ENCODE results near the gene MACROH2A1.

MACROH2A1 gene

DNA sequence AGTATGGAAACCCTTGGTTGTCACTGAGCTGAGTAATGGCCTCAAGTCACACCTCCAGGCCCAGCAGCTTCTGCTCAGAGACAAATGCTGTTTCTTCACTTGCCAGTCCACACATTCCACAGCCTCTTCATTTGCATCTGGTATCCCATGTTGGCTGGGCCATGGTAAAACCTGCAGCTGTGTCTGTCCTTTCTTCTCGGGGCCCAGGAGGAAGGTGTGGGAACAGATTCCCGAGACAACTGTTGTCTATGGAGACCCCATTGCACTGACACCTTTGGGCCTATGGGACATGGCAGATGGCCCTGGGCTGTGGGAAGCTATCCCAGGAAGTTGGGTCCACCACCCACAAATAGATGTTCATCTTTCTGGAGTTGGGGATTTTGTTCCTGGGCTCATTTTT, 85.1 kb downstream of the MACROH2A1 start:
- no peaks in the 10 kb centered on the region for H3K36me3 ChIP-seq (ENCODE audit: control insufficient read depth in 1 of 2, insufficient read depth in 2 of 2, low read length in 2 of 2)
- no peaks in the 10 kb centered on the region for H3K9me3 ChIP-seq (ENCODE audit: control insufficient read depth in 1 of 2, low read length in 2 of 2)
- H3K27ac ChIP-seq (ENCODE audit: low read length): no peak overlapping the region
- no peak overlapping the region for H3K4me3 ChIP-seq (ENCODE audit: low read depth in 1 of 2, low read length in 2 of 2)
- H3K27me3 ChIP-seq (ENCODE audit: low read depth, low read length): no peaks in the 10 kb centered on the region
- H3K4me1 ChIP-seq (ENCODE audit: control insufficient read depth in 1 of 2, insufficient read depth in 2 of 2, low read length in 2 of 2): no peaks in the 10 kb centered on the region

DNA sequence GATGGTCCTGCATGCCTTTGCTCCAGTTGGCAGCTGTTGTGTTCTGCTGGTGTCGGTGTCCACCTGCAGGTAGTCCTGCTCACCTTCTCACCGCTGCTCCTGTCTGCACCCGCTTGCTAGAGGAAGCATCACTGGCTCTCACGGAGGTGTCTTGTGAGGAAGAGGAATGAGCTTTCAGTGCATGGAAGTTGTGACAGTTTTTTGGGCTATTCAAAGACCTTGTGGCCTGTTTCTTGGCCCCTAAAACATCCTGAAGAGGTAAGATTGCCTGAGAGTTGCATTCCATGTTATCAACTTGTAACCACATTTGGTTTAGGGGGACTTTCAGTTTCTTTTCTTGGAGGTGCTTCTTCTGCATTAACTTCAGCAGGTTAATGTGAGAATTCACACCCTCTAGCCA, 85.6 kb downstream of the MACROH2A1 start:
- H3K27me3 ChIP-seq (ENCODE audit: low read depth, low read length): no peaks in the 10 kb centered on the region
- H3K4me1 ChIP-seq (ENCODE audit: control insufficient read depth in 1 of 2, insufficient read depth in 2 of 2, low read length in 2 of 2): no peaks in the 10 kb centered on the region
- H3K9me3 ChIP-seq (ENCODE audit: control insufficient read depth in 1 of 2, low read length in 2 of 2): no peaks in the 10 kb centered on the region
- no peaks in the 10 kb centered on the region for H3K36me3 ChIP-seq (ENCODE audit: control insufficient read depth in 1 of 2, insufficient read depth in 2 of 2, low read length in 2 of 2)
- H3K27ac ChIP-seq (ENCODE audit: low read length): no peak overlapping the region
- no peak overlapping the region for H3K4me3 ChIP-seq (ENCODE audit: low read depth in 1 of 2, low read length in 2 of 2)

DNA sequence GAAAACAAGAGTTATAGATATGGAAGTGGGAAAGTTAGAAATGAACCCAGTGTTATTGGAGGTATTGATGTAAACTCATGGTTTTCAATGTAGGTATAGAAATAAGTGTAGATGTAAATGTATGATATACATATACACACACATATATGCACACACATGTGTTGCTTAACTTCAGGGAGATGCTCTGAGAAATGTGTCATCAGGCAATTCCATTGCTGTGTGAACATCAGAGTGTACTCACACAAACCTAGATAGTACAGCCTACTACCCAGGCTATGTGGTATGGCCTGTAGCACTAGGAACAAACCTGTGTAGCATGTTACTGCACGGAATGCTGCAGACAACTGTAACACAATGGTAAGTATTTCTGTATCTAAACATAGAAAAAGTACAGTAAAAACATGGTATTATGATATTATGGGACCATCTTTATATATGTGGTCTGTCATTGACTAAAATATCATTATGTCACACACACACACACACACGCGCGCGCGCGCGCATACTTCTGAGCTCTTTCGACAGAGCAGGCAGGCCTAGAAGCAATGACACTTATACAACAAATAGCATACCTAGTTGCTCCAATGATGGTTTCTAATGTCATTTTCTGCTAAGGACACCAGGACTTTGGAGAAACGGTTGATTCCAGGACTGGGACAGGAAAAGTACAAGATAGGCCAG, 86.6 kb downstream of the MACROH2A1 start:
- no peaks in the 10 kb centered on the region for H3K27me3 ChIP-seq (ENCODE audit: low read depth, low read length)
- no peaks in the 10 kb centered on the region for H3K36me3 ChIP-seq (ENCODE audit: control insufficient read depth in 1 of 2, insufficient read depth in 2 of 2, low read length in 2 of 2)
- no peaks in the 10 kb centered on the region for H3K9me3 ChIP-seq (ENCODE audit: control insufficient read depth in 1 of 2, low read length in 2 of 2)
- no peaks in the 10 kb centered on the region for H3K4me1 ChIP-seq (ENCODE audit: control insufficient read depth in 1 of 2, insufficient read depth in 2 of 2, low read length in 2 of 2)
- no peak overlapping the region for H3K27ac ChIP-seq (ENCODE audit: low read length)
- H3K4me3 ChIP-seq (ENCODE audit: low read depth in 1 of 2, low read length in 2 of 2): no peak overlapping the region

DNA sequence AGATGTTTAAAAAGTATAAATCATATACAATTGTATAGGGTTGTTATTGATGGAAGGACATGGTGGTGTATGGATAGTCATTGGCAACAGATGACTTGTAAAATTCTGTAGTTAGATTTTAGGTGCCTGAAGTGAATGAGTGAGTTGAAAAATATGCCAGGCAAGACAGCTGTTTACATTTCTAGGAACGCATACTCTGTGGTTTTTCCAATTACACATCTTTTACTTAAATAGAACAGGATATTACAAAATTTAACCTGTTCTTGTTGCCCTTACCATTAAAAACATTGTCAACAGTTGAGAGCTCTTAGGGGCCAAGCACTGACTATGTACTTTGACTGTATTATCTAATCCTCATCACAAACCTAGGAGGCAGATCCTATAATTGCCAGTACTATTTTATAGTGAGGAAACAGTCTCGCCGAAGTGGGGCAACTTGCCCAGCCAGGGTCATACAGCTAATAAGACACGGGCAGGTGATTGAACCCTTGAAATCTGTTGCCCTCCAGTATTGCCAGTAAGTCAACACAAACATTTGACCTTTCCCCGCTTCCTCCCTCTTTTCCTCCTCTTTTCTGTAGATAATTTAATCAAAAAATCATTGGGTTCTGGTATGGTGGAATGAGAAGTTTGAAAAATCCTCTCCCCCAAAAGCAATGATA, 88.6 kb downstream of the MACROH2A1 start:
- Histone ChIP-seq H3K9me3 (ENCODE audit: control insufficient read depth in 1 of 2, low read length in 2 of 2) (no peaks in the 10 kb centered on the region), H3K4me1 (ENCODE audit: control insufficient read depth in 1 of 2, insufficient read depth in 2 of 2, low read length in 2 of 2) (no peaks in the 10 kb centered on the region), H3K27me3 (ENCODE audit: low read depth, low read length) (no peaks in the 10 kb centered on the region), H3K36me3 (ENCODE audit: control insufficient read depth in 1 of 2, insufficient read depth in 2 of 2, low read length in 2 of 2) (no peaks in the 10 kb centered on the region), H3K4me3 (ENCODE audit: low read depth in 1 of 2, low read length in 2 of 2) (no peak overlapping the region), H3K27ac (ENCODE audit: low read length) (no peak overlapping the region)

DNA sequence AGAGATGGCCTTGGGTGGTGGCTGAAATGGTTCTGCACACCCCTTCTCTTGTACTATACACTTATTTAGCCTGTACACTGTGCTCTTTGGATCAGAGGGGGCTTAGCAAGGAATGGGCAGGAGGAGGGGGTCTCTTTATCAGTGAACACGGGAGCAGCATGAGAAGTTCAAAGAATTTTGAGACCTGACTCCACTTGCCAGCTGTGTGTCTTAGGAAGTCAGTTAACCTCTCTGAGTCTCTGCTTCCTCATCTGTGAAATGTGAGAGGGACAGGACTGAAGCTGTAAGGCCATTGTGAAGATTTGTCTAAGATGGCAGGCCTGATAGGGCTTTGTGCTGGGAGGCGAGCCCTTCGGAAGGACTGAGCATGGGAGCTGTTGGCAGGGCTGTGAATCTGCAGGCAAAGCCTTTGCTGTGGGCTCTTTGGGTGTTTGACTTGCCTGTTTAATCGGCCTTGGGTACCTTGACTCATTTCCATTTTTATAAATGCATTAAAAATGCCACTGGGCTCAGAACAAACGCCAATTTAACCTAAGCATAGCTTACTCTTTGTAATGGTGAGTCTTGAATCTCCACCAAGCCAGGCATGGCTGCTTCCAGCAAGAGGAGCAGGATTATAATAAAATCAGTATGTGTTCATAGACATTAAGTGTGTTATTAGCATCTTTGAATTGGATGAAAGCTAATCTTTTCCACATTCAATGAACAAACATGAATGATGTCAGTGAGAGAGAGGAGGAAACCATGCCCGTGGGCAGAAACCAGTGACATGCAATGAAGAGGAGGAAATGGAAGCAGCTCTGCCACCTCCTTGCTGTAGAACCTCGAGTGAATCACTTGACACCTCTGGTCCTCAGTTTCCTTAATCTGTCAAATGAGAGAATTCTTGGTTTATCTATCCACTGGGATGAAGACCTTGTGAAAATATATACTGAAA, 89.4 kb downstream of the MACROH2A1 start:
- Histone ChIP-seq H3K27me3 (ENCODE audit: low read depth, low read length) (no peaks in the 10 kb centered on the region), H3K36me3 (ENCODE audit: control insufficient read depth in 1 of 2, insufficient read depth in 2 of 2, low read length in 2 of 2) (no peaks in the 10 kb centered on the region), H3K4me1 (ENCODE audit: control insufficient read depth in 1 of 2, insufficient read depth in 2 of 2, low read length in 2 of 2) (no peaks in the 10 kb centered on the region), H3K4me3 (ENCODE audit: low read depth in 1 of 2, low read length in 2 of 2) (no peak overlapping the region), H3K9me3 (ENCODE audit: control insufficient read depth in 1 of 2, low read length in 2 of 2) (no peaks in the 10 kb centered on the region), H3K27ac (ENCODE audit: low read length) (no peak overlapping the region)

DNA sequence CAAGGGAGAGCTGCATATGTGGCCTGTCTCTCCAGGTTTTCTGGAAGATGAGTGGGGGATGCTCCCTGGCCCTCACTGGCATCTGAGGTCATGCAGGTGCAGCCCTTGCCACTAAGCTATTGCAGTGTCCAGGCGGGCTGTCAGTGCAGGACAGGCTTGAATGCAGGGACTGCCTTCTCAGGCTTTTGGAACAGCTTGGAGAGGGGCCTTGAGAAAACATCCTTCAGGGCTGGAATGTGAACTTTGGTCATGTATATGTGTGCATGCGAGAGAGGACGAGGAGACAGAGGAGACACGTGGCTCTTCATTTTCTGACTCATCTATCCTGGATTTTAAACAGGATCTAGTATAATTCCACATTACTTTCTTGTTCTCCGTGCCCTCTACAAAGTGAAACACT, 90.3 kb downstream of the MACROH2A1 start:
- H3K4me1 ChIP-seq (ENCODE audit: control insufficient read depth in 1 of 2, insufficient read depth in 2 of 2, low read length in 2 of 2): no peaks in the 10 kb centered on the region
- no peak overlapping the region for H3K27ac ChIP-seq (ENCODE audit: low read length)
- H3K36me3 ChIP-seq (ENCODE audit: control insufficient read depth in 1 of 2, insufficient read depth in 2 of 2, low read length in 2 of 2): no peaks in the 10 kb centered on the region
- no peak overlapping the region for H3K4me3 ChIP-seq (ENCODE audit: low read depth in 1 of 2, low read length in 2 of 2)
- no peaks in the 10 kb centered on the region for H3K27me3 ChIP-seq (ENCODE audit: low read depth, low read length)
- H3K9me3 ChIP-seq (ENCODE audit: control insufficient read depth in 1 of 2, low read length in 2 of 2): no peaks in the 10 kb centered on the region

DNA sequence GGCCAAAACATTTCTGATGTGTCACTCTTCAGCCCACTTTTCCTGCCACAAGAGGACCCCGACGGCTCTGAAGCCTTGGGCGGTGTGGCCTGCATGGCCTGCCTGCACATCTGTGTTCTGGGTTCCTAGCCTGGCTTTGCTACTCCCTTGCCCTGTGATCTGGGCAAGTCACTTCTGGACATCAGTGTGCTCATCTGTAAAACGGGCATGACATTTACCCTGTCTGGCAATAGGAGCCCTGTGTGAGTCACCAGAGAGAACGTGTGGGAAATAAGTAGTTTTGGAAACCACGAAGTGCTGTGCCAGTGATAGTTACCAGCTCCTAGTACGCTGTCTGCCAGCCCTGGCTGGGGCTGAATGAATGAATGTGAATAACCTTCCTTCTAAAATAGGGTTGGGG, 90.8 kb downstream of the MACROH2A1 start:
- Histone ChIP-seq H3K4me1 (ENCODE audit: control insufficient read depth in 1 of 2, insufficient read depth in 2 of 2, low read length in 2 of 2) (no peaks in the 10 kb centered on the region), H3K4me3 (ENCODE audit: low read depth in 1 of 2, low read length in 2 of 2) (no peak overlapping the region), H3K27me3 (ENCODE audit: low read depth, low read length) (no peaks in the 10 kb centered on the region), H3K9me3 (ENCODE audit: control insufficient read depth in 1 of 2, low read length in 2 of 2) (no peaks in the 10 kb centered on the region), H3K36me3 (ENCODE audit: control insufficient read depth in 1 of 2, insufficient read depth in 2 of 2, low read length in 2 of 2) (no peaks in the 10 kb centered on the region), H3K27ac (ENCODE audit: low read length) (no peak overlapping the region)

DNA sequence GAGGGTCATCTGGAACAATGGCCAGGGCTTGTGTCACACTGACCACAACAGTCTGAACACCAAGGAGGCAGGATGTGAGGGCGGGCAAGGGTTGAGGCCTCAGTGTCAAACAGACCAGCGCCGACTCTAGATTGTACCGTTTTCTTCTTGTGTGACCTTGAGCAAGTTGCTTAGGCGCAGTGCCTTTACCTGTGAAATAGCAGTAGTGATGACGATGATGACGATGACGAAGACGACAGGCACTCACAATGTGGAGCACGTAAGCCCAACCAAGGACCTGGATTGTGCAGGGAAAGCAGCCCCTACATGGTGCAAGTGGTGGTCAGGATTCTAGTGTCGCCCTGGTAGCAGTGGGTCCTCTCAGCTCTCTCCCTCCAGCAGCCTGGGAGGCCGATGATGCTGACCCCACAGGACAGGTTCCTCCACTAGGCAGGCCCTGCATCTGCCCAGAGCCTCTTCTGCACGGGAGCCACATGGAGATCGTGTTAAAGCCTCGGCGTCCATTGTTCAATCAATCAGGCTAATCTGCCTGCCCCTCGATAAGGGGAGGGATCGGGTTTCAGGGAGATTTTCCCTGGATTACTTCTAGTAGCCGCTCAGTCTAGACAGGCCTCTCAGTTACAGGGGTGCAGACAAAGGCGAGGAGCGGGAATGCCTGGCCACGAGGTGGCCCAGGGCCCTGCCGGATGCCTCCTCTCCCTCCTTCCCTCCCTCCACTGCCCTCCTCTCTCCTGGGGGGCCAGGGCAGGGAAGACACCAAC, 91.7 kb downstream of the MACROH2A1 start:
- H3K36me3 ChIP-seq (ENCODE audit: control insufficient read depth in 1 of 2, insufficient read depth in 2 of 2, low read length in 2 of 2): no peaks in the 10 kb centered on the region
- H3K4me1 ChIP-seq (ENCODE audit: control insufficient read depth in 1 of 2, insufficient read depth in 2 of 2, low read length in 2 of 2): no peaks in the 10 kb centered on the region
- no peaks in the 10 kb centered on the region for H3K27me3 ChIP-seq (ENCODE audit: low read depth, low read length)
- no peak overlapping the region for H3K27ac ChIP-seq (ENCODE audit: low read length)
- no peaks in the 10 kb centered on the region for H3K9me3 ChIP-seq (ENCODE audit: control insufficient read depth in 1 of 2, low read length in 2 of 2)
- H3K4me3 ChIP-seq (ENCODE audit: low read depth in 1 of 2, low read length in 2 of 2): no peak overlapping the region

DNA sequence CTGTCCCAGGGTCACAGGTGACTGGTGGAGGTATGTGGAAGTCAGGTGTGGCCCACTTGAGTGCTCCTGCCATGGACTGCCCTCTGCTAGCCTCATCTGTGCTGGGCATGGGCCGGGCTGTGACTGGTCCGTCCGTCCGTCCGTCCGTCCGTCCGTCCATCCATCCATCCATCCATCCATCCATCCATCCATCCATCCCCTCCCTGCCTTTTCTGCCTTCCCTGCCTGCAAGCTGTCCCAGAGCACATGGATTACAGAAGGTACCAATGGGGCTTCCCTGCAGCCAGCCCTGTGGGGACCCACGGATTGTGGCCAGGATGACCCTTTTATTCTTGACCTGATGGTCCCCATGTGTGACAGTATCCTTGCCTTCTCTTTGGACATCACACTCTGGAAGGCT, 92.5 kb downstream of the MACROH2A1 start:
- Histone ChIP-seq H3K9me3 (ENCODE audit: control insufficient read depth in 1 of 2, low read length in 2 of 2) (no peaks in the 10 kb centered on the region), H3K27ac (ENCODE audit: low read length) (no peak overlapping the region), H3K36me3 (ENCODE audit: control insufficient read depth in 1 of 2, insufficient read depth in 2 of 2, low read length in 2 of 2) (no peaks in the 10 kb centered on the region), H3K4me1 (ENCODE audit: control insufficient read depth in 1 of 2, insufficient read depth in 2 of 2, low read length in 2 of 2) (no peaks in the 10 kb centered on the region), H3K27me3 (ENCODE audit: low read depth, low read length) (no peaks in the 10 kb centered on the region), H3K4me3 (ENCODE audit: low read depth in 1 of 2, low read length in 2 of 2) (no peak overlapping the region)

DNA sequence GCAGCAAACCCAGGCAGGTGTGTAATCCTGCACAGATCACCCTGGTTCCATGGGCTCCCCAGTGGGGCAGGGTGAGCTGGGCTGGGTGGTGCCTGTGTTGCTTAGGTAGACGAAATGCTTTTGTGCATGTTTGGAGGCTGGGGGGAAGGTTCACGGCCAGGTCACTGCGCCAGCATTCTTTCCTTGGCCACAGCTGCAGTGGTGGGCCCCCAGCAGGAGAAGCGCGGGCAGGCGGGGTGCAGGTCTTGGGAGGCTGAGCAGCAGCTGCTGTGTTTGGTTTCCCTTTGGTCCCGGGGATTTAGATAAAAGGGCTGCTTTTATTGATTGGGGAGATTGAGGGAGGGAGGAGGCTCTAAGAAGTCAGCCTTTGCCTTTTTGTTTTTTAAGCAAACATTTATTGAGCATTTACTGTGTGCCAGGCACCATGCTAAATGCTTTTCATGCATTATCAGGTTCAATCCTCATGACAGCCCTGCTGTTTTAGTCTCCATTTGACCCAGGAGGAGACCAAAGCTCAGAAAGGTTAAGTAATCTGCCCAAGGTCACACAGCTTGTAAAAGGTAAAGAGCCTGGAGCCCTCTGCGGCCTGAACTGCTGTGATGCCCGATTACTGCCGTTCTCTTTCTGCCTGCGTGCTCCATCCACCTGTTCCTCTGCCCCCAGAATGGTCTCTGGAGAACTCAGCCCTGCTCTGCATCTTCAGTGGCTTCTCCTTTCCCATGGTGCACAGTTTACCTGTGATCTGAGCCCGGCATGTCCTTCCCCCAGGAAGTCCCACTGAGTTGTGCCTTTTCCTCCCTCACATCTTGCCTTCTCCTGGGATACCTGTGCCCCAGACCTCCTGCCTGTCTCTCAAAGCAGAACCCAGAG, 94.4 kb downstream of the MACROH2A1 start:
- H3K27me3 ChIP-seq (ENCODE audit: low read depth, low read length): no peaks in the 10 kb centered on the region
- no peaks in the 10 kb centered on the region for H3K4me1 ChIP-seq (ENCODE audit: control insufficient read depth in 1 of 2, insufficient read depth in 2 of 2, low read length in 2 of 2)
- no peak overlapping the region for H3K4me3 ChIP-seq (ENCODE audit: low read depth in 1 of 2, low read length in 2 of 2)
- H3K27ac ChIP-seq (ENCODE audit: low read length): no peak overlapping the region
- no peaks in the 10 kb centered on the region for H3K9me3 ChIP-seq (ENCODE audit: control insufficient read depth in 1 of 2, low read length in 2 of 2)
- no peaks in the 10 kb centered on the region for H3K36me3 ChIP-seq (ENCODE audit: control insufficient read depth in 1 of 2, insufficient read depth in 2 of 2, low read length in 2 of 2)

Data from muscle layer of duodenum (tissue), 2 donors.